ENCODE measurements around the gene DYRK4.
A peak's percentile ranks its signal among the peaks of the same experiment; 100 is the strongest.

Gene DYRK4

DNA sequence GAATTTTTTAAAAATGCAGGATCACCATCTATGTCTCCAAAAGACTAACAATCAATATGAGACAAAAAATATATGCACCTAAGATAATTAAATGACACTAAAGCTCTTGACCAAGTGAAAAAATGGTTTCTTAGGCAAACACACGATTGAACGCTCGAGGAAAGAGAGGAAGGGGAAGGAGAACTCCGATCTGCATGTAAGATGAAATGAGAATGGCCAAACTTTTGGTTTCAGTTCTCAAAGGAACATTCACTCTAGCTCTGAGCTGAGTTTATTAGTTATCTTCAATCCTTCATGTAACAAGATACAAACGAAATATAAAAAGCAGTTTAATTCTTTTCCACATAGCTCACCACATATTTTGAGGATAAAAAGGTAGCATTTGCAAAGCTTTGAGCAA, 2.8 kb downstream of the DYRK4 start:
- Histone ChIP-seq H3K27me3 (ENCODE audit: insufficient read depth, insufficient read length) (peaks cover 19% of the 10 kb centered on the region), H3K4me1 (ENCODE audit: insufficient read depth, insufficient read length) (peaks cover 2% of the 10 kb centered on the region), H3K4me3 (ENCODE audit: insufficient read length, low read depth) (no peak overlapping the region), H3K9me3 (ENCODE audit: insufficient read depth, low read length) (no peaks in the 10 kb centered on the region), H3K9ac (ENCODE audit: insufficient read length, low read depth) (no peak overlapping the region), H3K36me3 (ENCODE audit: insufficient read depth, insufficient read length, low read length) (peaks cover 8% of the 10 kb centered on the region)
- DNase-seq (ENCODE audit: low read depth, low spot score) = no peak
- TF ChIP-seq SUZ12 (IDR thresholded peaks at IDR 0.05; ENCODE audit: extremely low read depth, insufficient read depth, insufficient read length) = no peak
- TF ChIP-seq YY1 (IDR thresholded peaks at IDR 0.05; ENCODE audit: insufficient read depth, insufficient read length) = no peak
- TF ChIP-seq ZNF274 (IDR thresholded peaks at IDR 0.05; ENCODE audit: low read depth, low read length) = no peak

- no peaks in the 10 kb centered on the region for H3K9me3 ChIP-seq (ENCODE audit: insufficient read depth, low read length)
- TF ChIP-seq YY1 (IDR thresholded peaks at IDR 0.05; ENCODE audit: insufficient read depth, insufficient read length) = no peak
- H3K4me3 ChIP-seq (ENCODE audit: insufficient read length, low read depth) = no peak overlapping the region
- H3K9ac ChIP-seq (ENCODE audit: insufficient read length, low read depth) = no peak overlapping the region
- no peak for DNase-seq (ENCODE audit: low read depth, low spot score)
- H3K4me1 ChIP-seq (ENCODE audit: insufficient read depth, insufficient read length) = peaks cover 2% of the 10 kb centered on the region
- no peaks in the 10 kb centered on the region for H3K36me3 ChIP-seq (ENCODE audit: insufficient read depth, insufficient read length, low read length)
- peaks cover 19% of the 10 kb centered on the region for H3K27me3 ChIP-seq (ENCODE audit: insufficient read depth, insufficient read length)
Observed at GRCh38 chr12:4566474-4566873, 4.5 kb downstream of the DYRK4 start.

GRCh38 chr12:4567073-4567881, 5.3 kb downstream of the DYRK4 start:
- Histone ChIP-seq H3K4me3 (ENCODE audit: insufficient read length, low read depth) (no peak overlapping the region), H3K9ac (ENCODE audit: insufficient read length, low read depth) (no peak overlapping the region), H3K4me1 (ENCODE audit: insufficient read depth, insufficient read length) (peaks cover 2% of the 10 kb centered on the region), H3K27me3 (ENCODE audit: insufficient read depth, insufficient read length) (peaks cover 17% of the 10 kb centered on the region), H3K9me3 (ENCODE audit: insufficient read depth, low read length) (no peaks in the 10 kb centered on the region), H3K36me3 (ENCODE audit: insufficient read depth, insufficient read length, low read length) (no peaks in the 10 kb centered on the region)
- TF ChIP-seq YY1 (IDR thresholded peaks at IDR 0.05; ENCODE audit: insufficient read depth, insufficient read length) (no peak), ZNF274 (IDR thresholded peaks at IDR 0.05; ENCODE audit: low read depth, low read length) (no peak), SUZ12 (IDR thresholded peaks at IDR 0.05; ENCODE audit: extremely low read depth, insufficient read depth, insufficient read length) (no peak)
- DNase-seq (ENCODE audit: low read depth, low spot score) = no peak

GRCh38 chr12:4569261-4569660, 7.3 kb downstream of the DYRK4 start:
- no peaks in the 10 kb centered on the region for H3K4me1 ChIP-seq (ENCODE audit: insufficient read depth, insufficient read length)
- no peak for TF ChIP-seq ZNF274 (IDR thresholded peaks at IDR 0.05; ENCODE audit: low read depth, low read length)
- TF ChIP-seq YY1 (IDR thresholded peaks at IDR 0.05; ENCODE audit: insufficient read depth, insufficient read length) = no peak
- no peak for TF ChIP-seq SUZ12 (IDR thresholded peaks at IDR 0.05; ENCODE audit: extremely low read depth, insufficient read depth, insufficient read length)

DNA sequence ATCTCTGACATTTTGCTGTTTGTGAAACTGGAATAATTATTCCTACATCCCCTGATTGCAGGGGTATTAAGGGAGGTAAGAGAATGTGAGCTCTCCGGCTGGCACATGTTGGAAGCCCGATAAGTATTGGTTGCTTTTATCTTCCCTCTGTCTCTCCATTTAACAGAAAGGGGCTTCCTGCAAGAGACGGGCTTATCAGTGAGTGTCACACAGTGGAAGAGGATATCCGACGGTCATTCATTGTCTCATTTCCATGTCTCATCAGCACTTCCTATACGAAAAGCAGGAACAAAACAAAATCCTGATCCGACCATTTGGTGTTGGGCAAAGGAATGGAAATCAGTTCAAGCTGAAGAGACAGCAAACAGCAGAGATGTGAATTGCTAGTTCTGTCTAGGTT, 10.7 kb downstream of the DYRK4 start:
- H3K4me3 ChIP-seq (ENCODE audit: insufficient read length, low read depth) = no peak overlapping the region
- no peaks in the 10 kb centered on the region for H3K27me3 ChIP-seq (ENCODE audit: insufficient read depth, insufficient read length)
- H3K36me3 ChIP-seq (ENCODE audit: insufficient read depth, insufficient read length, low read length) = no peaks in the 10 kb centered on the region
- H3K9ac ChIP-seq (ENCODE audit: insufficient read length, low read depth) = no peak overlapping the region
- no peaks in the 10 kb centered on the region for H3K9me3 ChIP-seq (ENCODE audit: insufficient read depth, low read length)
- no peak for DNase-seq (ENCODE audit: low read depth, low spot score)
- no peaks in the 10 kb centered on the region for H3K4me1 ChIP-seq (ENCODE audit: insufficient read depth, insufficient read length)
- no peak for TF ChIP-seq SUZ12 (IDR thresholded peaks at IDR 0.05; ENCODE audit: extremely low read depth, insufficient read depth, insufficient read length)
- no peak for TF ChIP-seq ZNF274 (IDR thresholded peaks at IDR 0.05; ENCODE audit: low read depth, low read length)
- TF ChIP-seq YY1 (IDR thresholded peaks at IDR 0.05; ENCODE audit: insufficient read depth, insufficient read length) = no peak

More at GRCh38 chr12:4569261-4569660, 7.3 kb downstream of the DYRK4 start:
- no peak for DNase-seq (ENCODE audit: low read depth, low spot score)
- Histone ChIP-seq H3K27me3 (ENCODE audit: insufficient read depth, insufficient read length) (no peaks in the 10 kb centered on the region), H3K9ac (ENCODE audit: insufficient read length, low read depth) (no peak overlapping the region), H3K36me3 (ENCODE audit: insufficient read depth, insufficient read length, low read length) (no peaks in the 10 kb centered on the region), H3K4me3 (ENCODE audit: insufficient read length, low read depth) (no peak overlapping the region), H3K9me3 (ENCODE audit: insufficient read depth, low read length) (no peaks in the 10 kb centered on the region)

DNA sequence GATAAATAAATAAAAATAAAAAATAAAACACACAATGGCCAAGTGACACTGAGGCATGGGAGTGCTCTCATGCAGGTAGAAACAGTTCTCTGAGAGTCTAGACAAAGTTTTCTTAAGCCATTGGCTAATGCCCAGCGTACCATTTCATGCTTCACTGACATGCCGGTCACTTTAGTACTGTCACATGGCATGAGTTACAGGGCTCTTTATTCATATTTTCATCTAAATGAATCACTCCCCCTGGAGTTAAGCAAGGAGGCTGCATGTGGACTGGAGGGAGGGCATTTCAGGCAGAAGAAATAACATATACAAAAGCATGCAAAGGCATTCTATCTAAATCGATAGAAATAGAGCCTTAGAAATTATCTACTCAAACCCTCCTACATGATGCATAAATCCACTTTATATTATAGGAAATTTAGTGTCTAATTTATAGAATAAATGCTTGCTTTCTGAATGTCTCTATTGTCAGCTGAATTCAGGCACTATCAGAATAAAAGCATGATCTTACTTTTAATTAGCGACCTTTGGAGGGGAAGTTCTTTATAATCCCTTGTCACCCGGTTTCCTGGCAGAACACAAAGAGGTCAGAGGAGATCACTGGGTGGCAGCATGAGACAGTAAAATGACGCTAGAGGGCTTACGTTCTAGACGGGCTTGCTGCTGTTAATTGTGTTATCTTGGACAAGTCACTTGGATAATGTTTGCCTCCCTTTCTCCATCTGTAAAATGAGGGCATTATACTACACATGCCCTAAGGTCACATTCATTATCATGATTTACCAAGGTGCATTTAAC, 17.5 kb downstream of the DYRK4 start:
- no peaks in the 10 kb centered on the region for H3K36me3 ChIP-seq (ENCODE audit: insufficient read depth, insufficient read length, low read length)
- H3K9me3 ChIP-seq (ENCODE audit: insufficient read depth, low read length) = no peaks in the 10 kb centered on the region
- H3K4me1 ChIP-seq (ENCODE audit: insufficient read depth, insufficient read length) = peaks cover 12% of the 10 kb centered on the region
- no peak for TF ChIP-seq YY1 (IDR thresholded peaks at IDR 0.05; ENCODE audit: insufficient read depth, insufficient read length)
- TF ChIP-seq SUZ12 (IDR thresholded peaks at IDR 0.05; ENCODE audit: extremely low read depth, insufficient read depth, insufficient read length) = no peak
- no peak for TF ChIP-seq ZNF274 (IDR thresholded peaks at IDR 0.05; ENCODE audit: low read depth, low read length)
- no peak overlapping the region for H3K4me3 ChIP-seq (ENCODE audit: insufficient read length, low read depth)
- DNase-seq (ENCODE audit: low read depth, low spot score) = peak; percentile 51
- no peak overlapping the region for H3K9ac ChIP-seq (ENCODE audit: insufficient read length, low read depth)
- H3K27me3 ChIP-seq (ENCODE audit: insufficient read depth, insufficient read length) = no peaks in the 10 kb centered on the region

- Histone ChIP-seq H3K27me3 (ENCODE audit: insufficient read depth, insufficient read length) (no peaks in the 10 kb centered on the region), H3K9me3 (ENCODE audit: insufficient read depth, low read length) (no peaks in the 10 kb centered on the region), H3K4me1 (ENCODE audit: insufficient read depth, insufficient read length) (peaks cover 16% of the 10 kb centered on the region), H3K36me3 (ENCODE audit: insufficient read depth, insufficient read length, low read length) (no peaks in the 10 kb centered on the region), H3K9ac (ENCODE audit: insufficient read length, low read depth) (peak overlapping the region; percentile 24), H3K4me3 (ENCODE audit: insufficient read length, low read depth) (no peak overlapping the region)
- peak; percentile 80 for DNase-seq (ENCODE audit: low read depth, low spot score)
- no peak for TF ChIP-seq YY1 (IDR thresholded peaks at IDR 0.05; ENCODE audit: insufficient read depth, insufficient read length)
Observed at GRCh38 chr12:4580281-4580688, 18.3 kb downstream of the DYRK4 start.

Data from NT2/D1 (cell line).